Left renal pelvis (tissue), 4 donors: ENCODE results near the gene UTS2. TPM values are rescaled to one million over a fixed set of nuclear protein-coding genes. Genes with fewer than 3 reads are reported as not detected.

Experiments used
- DNase-seq, 4 donors: peaks; one replicate each; pipeline ENCODE4 v3.0.0-alpha.2; 2013; ENCODE audit warnings: low read depth in 4 of 4, low spot score in 3 of 4
- polyA plus RNA-seq, 4 donors: library from polyadenylated mRNA; unstranded; fragments of 120-200 nt; gene quantifications; one replicate each; pipeline ENCODE4 v1.2.1, GENCODE V29; 2013; ENCODE audit not compliant: insufficient read length in 4 of 4

The UTS2 gene
- polyA plus RNA-seq, result under 1 TPM in 1 of 4 donors, not detected in 3; 0.24 TPM

- no peak for DNase-seq
Measured at GRCh38 chr1:7852804-7853683, at the start of gene UTS2. Gene UTS2, minus strand, starts transcription at chr1:7853065. Its CDS starts 62 bp downstream, at chr1:7853003.

GRCh38 chr1:7899741-7900140 is 46.9 kb upstream of the UTS2 start:
- DNase-seq, result no peak

GRCh38 chr1:7898962-7899361 is 46.1 kb upstream of the UTS2 start:
- DNase-seq, result no peak

GRCh38 chr1:7896994-7897393 is 44.1 kb upstream of the UTS2 start:
- no peak for DNase-seq

- DNase-seq, result no peak
Measured at GRCh38 chr1:7893529-7894180, 40.8 kb upstream of the UTS2 start.

- DNase-seq, result no peak
Measured at GRCh38 chr1:7891804-7892203, 38.9 kb upstream of the UTS2 start.

- DNase-seq, result no peak
Measured at GRCh38 chr1:7890853-7891252, 38.0 kb upstream of the UTS2 start.

- no peak for DNase-seq
Measured at GRCh38 chr1:7888248-7889081, 35.6 kb upstream of the UTS2 start.

- no peak for DNase-seq
Measured at GRCh38 chr1:7886405-7886745, 33.5 kb upstream of the UTS2 start.

GRCh38 chr1:7885513-7886404 is 32.9 kb upstream of the UTS2 start:
- no peak for DNase-seq

- DNase-seq, result no peak
Measured at GRCh38 chr1:7884757-7885156, 31.9 kb upstream of the UTS2 start.

GRCh38 chr1:7879228-7879627 is 26.4 kb upstream of the UTS2 start:
- no peak for DNase-seq

GRCh38 chr1:7878027-7878426 is 25.2 kb upstream of the UTS2 start:
- no peak for DNase-seq

GRCh38 chr1:7873801-7874795 is 21.2 kb upstream of the UTS2 start:
- no peak for DNase-seq

- no peak for DNase-seq
Measured at GRCh38 chr1:7871136-7871535, 18.3 kb upstream of the UTS2 start.

- DNase-seq, result no peak
Measured at GRCh38 chr1:7869136-7869920, 16.5 kb upstream of the UTS2 start.

- no peak for DNase-seq
Measured at GRCh38 chr1:7868070-7868780, 15.4 kb upstream of the UTS2 start.

- no peak for DNase-seq
Measured at GRCh38 chr1:7865978-7866377, 13.1 kb upstream of the UTS2 start.
